T follicular helper cell (primary cell): Measurements from ENCODE around the gene PTCRA.
A peak's percentile ranks its signal among the peaks of the same experiment; 100 is the strongest.
"Not testable (repeated sequence)": the region's sequence is repeated elsewhere in the genome, so short reads cannot be mapped to it uniquely, and the experiment has no call there.

Source experiments
- DNase-seq: peaks from one replicate; pipeline ENCODE4 v3.0.0-alpha.2; 2020; ENCODE audit warnings: low read depth
- total RNA-seq, 2 experiments: gene quantifications; one replicate each; lab custom pipeline; 2026; lab: John Stamatoyannopoulos, UW

The PTCRA gene, protein sequence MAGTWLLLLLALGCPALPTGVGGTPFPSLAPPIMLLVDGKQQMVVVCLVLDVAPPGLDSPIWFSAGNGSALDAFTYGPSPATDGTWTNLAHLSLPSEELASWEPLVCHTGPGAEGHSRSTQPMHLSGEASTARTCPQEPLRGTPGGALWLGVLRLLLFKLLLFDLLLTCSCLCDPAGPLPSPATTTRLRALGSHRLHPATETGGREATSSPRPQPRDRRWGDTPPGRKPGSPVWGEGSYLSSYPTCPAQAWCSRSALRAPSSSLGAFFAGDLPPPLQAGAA
- 0 reads per million in 2 experiments for total RNA-seq

DNA sequence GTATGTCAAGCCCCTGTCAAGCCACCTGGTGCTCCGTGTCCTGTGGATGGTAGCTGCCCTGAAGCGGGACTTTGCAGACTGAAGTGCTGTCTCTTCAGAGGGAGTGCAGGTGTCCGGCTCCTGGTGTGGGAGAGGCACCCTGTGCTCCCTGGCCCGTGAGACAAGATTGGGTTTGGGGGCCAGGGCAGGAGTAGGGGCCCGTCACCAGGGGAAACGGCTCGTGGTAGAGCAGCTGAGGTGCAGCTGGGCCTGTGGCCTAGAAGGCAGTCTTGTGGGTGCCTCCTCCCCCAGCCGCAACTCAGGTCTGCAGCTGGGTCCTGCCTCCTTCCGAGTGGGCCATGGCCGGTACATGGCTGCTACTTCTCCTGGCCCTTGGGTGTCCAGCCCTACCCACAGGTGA, at the start of gene PTCRA:
TSS of gene PTCRA (plus strand) at position 322 of the 400 bp plus-strand sequence. CDS start at position 339, 17 bp downstream.
- no peak for DNase-seq

DNA sequence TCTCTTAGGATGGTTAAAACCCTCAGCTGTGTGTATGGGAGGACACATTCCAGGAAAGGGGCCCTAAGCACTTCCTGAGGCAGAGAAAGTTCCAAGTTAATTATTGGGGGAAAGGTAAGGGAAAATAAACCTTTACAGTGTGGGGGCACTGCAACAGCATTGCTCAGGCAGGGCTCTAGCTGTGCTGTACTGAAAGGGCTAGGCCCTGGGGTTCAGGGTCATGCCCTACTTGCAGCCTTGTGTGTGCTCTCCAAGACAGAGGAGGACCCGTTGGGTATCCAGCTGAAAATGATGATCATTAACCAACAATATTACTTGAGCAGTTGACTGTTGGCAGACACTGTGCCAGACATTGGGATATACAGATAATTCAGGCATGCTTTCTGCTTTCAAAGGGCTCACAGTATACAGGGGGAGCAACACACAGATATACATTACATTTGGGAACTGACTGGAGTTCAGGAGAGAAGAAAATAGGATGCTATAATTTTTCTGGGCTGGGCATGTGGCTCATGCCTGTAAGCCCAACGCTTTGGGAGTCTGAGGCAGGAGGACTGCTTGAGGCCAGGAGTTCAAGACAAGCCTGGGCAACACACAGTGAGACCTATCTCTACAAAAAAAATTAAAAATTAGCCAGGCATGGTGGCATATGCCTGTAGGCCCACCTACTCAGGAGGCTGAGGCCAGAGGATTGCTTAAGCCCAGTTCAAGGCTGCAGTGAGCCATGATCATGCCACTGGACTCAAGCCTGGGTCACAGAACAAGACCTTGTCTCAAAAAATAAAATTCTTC, 45.5 kb upstream of the PTCRA start:
- DNase-seq: no peak

DNA sequence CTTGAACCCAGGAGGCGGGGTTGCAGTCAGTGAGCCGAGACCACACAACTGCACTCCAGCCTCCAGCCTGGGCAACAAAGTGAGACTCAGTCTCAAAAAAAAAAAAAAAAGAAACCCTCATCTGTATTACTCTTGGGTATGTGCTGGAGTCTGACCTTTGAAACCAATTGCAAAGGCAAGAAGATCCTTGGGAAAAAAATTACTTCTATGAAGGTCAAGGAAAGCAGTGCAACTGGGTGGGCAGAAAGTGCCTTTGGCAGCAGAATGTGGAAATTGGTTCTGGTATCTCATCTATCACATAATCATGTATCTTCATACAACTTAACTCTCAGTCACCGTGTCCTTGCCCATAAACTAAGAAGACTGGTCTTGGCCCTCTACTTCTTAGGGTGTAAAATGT, 44.1 kb upstream of the PTCRA start:
- no peak for DNase-seq

DNA sequence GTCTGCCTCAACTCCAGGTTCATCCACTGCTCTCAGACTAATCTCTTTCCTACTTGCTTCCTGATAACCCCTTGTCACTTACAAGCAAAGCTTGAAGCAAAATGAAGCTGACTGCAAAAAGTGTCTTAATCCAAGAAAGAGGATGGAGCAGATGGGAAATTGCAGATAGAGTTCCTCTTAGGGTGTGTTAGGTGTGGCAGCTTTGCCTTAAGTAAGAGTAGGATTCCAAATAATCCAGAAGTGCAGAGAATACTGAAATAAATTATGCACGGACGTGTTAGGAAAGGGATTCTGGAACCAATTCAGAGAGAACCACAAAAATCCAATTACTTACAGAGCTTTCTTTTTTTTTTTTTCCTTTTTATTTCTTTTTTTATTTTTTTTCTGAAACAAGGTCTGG, 42.5 kb upstream of the PTCRA start:
- no peak for DNase-seq

DNA sequence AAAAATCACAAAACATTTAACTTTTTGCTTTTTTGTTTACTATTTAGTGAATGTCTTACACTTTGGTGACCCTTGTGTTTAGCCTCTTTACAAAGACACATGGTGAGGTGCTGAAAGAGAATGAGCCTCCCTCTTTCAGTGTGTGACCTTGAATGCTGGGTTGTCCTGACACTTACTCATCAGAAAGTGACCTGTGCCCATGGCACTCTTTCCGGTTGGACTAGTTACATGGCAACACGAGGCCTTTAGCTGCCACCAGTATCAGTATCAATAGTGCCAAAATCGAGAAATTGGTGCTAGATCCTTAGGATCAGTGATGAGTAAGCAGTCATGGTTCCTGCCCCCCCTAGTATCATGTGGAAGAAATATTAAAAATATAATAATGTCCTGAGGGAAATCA, 38.2 kb upstream of the PTCRA start:
- DNase-seq: no peak

DNA sequence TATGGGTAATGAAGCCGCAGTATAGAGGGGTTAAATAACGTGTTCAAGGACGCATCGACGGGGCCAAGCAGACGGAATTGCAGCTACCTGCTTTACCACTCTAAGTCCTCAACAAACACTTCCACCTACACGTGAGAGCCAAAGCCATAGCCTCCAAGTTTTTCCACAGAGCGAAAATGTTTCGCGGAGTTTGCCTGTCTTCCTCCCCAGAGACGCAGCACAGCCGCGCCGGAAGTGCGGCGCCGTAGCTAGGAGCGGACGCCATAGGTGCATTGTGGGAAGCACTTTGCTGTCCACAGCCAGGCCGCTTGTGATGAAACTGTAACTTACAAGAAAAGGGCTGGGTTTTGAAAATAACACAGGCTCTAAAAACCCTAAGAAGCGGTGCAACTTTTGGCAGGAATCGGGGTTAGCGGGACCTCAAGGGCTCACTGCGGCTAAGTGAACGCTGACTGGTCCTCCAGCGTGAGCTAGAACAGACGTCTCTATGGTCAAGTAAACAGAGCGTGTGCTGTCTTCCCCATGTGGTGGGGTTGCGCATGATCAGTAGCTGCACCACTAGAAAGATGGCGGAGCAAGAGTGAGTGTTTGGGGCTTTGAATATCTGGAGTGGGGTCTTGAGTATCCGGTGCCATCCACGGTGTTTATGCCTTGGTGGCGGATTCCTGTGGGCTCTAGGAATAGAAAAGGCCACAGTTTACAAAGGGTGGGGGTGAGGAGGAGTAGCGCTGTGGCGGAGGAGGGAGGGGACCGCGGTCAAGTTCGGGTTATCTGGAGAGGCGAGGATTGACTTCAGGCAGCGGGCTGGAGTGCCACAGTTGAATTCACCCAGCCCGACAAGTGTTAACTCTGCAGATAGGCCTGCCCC, 36.2 kb upstream of the PTCRA start, which contains the start of gene RPL7L1:
TSS of gene RPL7L1 (plus strand) at position 245 of the 868 bp plus-strand sequence. CDS start at position 540, 295 bp downstream.
- peak; percentile 78 for DNase-seq

DNA sequence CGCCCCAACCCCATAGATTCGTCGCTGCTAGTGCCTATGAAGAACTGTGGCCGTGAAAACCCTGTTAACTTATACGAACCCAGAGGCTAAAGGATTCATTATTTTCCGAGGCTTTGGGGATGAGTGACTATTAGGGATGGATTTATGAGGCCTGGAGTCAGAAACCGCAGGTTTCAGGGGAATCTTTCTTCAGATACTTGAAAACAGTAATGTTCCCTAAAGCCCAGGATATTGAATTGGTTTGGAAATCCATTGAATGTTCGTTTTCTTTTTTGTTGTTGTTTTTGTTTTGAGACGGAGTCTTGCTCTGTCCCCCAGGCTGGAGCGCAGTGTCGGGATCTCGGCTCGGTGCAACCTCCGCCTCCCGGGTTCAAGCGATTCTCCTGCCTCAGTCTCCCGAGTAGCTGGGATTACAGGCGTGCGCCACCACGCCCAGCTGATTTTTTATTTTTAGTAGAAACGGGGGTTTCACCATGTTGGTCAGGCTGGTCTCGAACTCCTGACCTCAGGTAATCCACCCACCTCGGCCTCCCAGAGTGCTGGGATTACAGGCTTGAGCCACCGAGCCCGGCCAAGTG, 35.5 kb upstream of the PTCRA start:
- not testable (repeated sequence) for DNase-seq

DNA sequence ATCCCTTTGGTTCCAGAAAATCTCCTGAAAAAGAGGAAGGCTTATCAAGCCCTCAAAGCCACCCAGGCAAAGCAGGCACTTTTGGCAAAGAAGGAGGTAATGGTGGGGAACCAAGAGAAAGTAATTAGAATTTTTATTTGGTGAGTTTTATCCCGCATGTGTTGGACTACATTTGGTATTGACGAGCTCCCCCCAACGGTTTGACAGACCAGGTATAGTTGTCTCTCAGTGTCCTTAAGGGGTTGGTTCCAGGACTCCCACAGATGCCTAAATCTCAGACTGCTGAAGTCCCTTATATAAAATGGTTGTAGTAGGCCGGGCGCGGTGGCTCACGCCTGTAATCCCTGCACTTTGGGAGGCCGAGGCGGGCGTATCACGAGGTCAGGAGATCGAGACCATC, 35.0 kb upstream of the PTCRA start:
- not testable (repeated sequence) for DNase-seq

DNA sequence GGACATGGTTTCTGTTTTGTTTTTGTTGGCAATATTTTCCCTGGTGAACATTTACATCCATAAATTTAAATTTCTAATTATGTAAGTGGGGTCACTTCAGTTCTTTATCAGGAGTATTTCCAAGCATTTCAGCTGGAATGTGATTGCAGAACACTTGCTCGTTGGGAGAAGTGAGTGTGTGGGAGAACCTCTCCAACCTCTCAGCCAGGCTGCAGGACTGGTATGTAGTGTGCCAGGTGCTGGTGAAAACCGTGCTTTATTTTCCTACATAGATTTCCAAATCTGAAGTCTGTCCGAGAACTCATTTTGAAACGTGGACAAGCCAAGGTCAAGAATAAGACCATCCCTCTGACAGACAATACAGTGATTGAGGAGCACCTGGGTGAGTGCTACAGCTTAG, 30.2 kb upstream of the PTCRA start:
- DNase-seq: no peak

DNA sequence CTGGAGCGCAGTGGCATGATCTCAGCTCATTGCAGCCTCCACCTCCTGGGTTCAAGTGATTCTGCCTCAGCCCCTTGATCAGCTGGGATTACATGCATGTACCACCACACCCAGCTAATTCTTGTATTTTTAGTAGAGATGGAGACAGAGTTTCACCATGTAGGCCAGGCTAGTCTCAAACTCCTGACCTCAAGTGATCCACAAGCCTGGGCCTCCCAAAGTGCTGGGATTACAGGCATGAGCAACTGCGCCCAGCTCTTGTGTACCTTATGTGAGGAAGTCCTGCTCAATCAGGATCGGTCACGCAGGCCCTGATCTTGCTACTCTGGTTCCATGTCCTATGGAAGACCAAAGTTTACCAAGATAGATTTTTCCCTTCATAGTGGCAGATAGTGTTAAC, 27.7 kb upstream of the PTCRA start:
- DNase-seq: not testable (repeated sequence)

DNA sequence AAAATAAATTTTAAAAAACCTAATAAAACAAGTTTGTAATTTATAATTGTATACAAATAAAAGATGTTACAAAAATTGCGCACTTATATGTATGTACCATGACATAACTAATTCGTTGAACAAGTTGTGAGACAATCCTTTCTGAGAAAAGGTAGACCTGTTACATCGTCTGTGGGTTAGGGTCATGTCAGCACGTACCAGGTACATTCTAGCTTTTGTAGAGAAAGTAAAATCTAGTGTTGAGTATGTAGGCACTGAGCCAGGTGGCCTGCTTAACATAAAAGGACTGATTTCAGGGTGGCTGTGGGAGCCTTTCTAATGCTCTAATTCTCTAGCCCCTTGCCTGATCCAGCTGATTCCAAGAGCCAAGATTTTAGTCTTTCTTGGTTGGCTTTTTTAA, 26.0 kb upstream of the PTCRA start:
- no peak for DNase-seq

DNA sequence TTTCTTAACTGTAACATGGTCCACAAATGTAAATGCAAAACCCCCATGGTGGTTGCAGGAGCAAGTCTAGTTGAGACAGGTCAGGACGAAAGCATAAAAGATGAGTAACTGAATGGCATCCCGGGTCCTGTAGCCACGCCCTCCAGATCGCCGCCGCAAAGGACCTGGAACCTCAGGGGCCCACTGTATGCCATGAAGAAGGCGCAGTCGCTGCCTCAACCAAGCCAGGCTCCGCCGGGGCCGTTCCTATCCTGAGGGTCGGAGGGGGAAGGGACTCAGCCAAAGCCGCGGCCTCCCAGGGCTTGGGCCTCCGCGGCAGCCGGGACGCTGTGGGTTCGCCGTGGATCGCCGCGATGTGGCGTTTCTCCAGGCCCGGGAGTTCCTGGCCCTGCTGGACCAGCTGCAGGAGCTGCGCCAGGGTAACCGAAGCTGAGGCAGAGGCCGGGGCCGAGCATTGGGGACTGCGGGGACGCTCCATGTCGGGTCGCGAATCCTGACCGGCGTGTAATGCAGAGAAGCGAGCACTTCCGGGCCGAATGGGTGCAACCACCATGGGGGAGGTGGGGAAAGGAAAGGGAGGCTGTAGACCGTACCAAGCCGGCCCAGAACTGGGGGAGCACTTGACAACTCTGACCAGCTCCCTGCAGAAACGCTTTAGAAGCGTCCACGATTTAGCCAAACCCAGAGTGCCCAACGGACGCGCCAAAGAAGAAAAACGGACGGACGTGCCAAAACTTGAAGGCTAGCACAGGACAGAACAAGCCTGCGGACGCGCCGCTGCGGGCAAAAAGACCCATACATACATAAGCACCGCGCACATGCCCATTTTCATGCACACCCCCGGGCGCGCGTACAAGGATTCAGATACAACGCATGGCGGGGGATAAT, 25.3 kb upstream of the PTCRA start:
- peak; percentile 79 for DNase-seq

DNA sequence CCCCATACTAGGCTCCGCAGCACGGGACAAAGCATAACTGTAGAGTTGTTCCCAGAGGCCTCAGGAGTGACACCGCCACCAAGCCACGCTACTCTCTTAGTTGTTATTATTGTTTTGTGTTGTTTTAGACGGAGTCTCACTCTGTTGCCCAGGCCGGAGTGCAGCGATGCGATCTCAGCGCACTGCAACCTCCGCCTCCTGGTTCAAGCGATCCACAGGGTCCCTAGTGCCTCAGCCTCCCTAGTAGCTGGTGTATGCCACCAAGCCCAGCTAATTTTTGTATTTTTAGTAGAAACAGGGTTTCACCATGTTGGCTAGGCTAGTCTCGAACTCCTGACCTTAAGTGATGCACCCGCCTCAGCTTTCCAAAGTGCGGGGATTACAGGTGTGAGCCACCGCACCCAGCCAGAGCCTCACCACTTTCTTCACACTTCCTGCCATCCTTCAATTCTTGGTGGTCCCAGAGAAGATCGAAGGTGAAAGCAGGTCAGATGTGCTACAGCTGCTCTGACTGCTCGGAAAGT, 24.6 kb upstream of the PTCRA start:
- no peak for DNase-seq

DNA sequence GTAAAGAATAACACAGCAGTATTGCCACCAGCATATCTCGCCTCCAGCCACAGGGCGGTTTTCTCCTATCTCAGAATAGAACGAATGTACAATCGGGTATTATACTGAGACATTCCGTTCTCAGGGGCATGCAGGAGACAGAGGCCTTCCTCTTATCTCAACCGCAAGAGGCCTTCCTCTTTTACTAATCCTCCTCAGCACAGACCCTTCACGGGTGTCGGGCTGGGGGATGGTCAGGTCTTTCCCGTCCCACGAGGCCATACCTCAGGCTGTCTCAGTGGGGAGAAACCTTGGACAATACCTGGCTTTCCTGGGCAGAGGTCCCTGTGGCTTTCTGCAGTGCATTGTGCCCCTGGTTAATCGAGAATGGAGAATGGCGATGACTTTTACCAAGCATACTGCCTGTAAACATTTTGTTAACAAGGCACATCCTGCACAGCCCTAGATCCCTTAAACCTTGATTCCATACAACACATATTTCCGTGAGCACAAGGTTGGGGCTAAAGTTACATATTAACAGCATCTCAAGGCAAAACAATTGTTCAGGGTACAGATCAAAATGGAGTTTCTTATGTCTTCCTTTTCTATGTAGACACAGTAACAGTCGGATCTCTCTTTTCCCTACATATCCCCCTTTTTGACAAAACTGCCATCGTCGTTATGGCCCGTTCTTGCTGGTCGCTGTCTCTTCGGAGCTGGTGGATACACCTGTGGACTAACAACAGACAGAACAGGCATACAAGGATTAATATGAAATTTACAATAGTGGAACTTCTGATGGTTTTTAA, 21.6 kb upstream of the PTCRA start:
- not testable (repeated sequence) for DNase-seq

DNA sequence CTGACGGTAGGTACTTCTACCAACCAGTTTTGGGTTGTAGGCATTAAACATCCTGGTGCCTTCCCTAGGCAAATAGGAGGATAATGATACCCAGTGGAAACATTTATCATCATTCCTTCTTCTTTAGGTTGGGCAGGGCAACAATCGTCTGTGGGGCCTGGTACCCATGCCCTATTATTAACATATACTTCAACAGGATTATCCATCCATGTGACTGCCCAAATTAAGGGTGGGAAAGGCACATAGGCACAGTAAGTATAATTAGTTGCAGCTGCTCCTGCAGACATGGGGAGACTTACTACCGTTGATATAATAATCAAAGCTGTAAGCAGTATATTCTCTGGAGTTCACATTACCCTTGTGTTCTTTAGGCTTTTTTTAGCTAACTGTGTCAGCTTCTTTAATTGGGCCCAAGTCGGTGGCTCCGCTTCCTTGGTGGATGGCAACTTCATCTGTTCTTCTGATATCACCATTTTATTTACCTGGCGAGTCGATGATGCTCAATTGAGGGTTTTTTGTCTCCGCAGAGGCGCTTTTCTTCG, 19.6 kb upstream of the PTCRA start:
- no peak for DNase-seq

DNA sequence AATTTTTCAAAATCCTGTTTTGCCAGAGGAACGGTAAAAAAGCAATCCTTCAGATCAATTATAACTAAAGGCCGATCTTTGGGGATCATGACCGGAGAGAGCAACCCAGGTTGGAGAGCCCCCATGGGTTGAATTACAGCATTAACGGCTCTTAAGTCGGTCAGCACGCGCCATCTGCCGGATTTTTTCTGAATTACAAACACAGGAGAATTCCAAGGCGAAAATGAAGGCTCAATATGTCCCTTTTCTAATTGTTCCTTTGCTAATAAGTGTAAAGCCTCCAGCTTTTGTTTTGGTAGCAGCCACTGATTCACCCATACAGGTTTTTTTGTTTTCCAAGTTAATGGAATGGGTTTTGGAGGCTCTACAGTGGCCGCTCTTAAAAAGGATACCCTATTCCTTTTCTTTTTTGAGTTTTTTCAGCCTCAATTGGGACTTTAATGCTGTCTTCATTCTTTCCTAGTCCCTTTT, 16.9 kb upstream of the PTCRA start:
- peak; percentile 57 for DNase-seq

DNA sequence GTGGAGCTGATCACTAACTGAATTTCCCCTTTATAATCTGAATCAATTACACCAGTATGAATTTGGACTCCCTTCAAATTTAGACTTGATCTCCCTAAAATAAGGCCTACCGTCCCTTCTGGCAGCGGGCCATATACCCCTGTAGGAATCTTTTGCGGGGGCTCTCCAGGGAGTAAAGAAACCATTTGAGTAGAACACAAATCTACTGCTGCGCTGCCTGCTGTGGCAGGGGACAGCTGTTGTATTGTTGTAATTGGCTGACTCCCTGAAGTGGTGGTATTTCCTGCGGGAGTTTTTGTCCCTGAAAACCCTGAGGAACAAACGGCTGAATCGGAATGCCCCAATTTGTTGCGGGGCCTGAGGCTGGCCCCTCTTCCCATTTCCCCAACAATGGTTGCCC, 16.0 kb upstream of the PTCRA start:
- no peak for DNase-seq

DNA sequence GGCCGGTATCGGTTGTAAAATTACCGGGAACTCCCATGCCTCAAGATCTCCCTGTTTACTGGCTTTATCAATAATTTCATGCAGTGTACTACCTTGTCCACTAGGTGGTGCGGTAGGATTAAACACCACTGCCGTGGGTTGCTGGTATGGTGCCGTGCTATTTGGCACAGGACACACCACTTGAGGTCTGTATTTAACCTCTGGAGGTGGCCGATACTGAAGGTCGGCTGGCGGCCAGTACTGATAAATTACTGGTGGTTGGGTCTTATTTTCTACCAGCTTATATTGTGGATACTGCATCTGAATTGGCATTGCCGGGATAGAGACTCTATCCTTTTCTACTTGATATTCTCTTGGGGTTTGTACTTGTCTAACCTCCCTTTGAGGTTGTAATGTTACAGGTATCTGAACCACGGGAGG, 14.3 kb upstream of the PTCRA start:
- peak; percentile 51 for DNase-seq
